IMR-90 (cell line): ENCODE data around the gene NCOA7. TPM values are rescaled to one million over a fixed set of nuclear protein-coding genes. Genes with fewer than 3 reads are reported as not detected.
A peak's percentile ranks its signal among the peaks of the same experiment; 100 is the strongest.

ENCODE experiments used
- ATAC-seq: fragments of 200-7000 bp; cut with Tn5 transposase; 2 replicates; pipeline ENCODE4 v1.9.1; 2020; ENCODE audit warnings: low read depth, mild to moderate bottlenecking, moderate library complexity
- BruUV-seq: library from RNA; stranded (reverse); fragments of 400-500 nt; replicated peaks from 2 replicates; lab custom pipeline; 2021; lab: Mats Ljungman, UMichigan
- CTCF ChIA-PET: fragments of 300-600 bp; formaldehyde crosslinking; extraction: SDS; loops from one replicate; lab custom pipeline; 2021; ENCODE audit warnings: antibody characterized with exemption; lab: Yijun Ruan, JAX
- POLR2A ChIA-PET: fragments of 300-600 bp; sonication (Branson Sonifier 250); formaldehyde crosslinking; loops from one replicate; lab custom pipeline; 2022; ENCODE audit warnings: antibody characterized with exemption; ENCODE audit not compliant: unreplicated experiment; lab: Charles Lee
- DNase-seq: peaks from one replicate; pipeline ENCODE4 v3.0.0; 2013
- H2AFZ ChIP-seq: replicated peaks from 2 replicates; pipeline ENCODE3; 2013; ENCODE audit warnings: low read length, mild to moderate bottlenecking; ENCODE audit not compliant: poor library complexity
- H2AK5ac ChIP-seq: 2 replicates; pipeline ENCODE4 v1.6.1; 2013; ENCODE audit warnings: low read depth, low read length, inconsistent platforms
- H2AK9ac ChIP-seq: replicated peaks from 2 replicates; pipeline ENCODE3; 2013; ENCODE audit warnings: mild to moderate bottlenecking, low read depth, low read length, moderate library complexity; ENCODE audit not compliant: poor library complexity
- H2BK120ac ChIP-seq: 2 replicates; pipeline ENCODE4 v1.6.1; 2013; ENCODE audit warnings: low read depth, low read length, inconsistent platforms
- H2BK15ac ChIP-seq: 3 replicates; pipeline ENCODE4 v1.6.1; 2013; ENCODE audit warnings: low read depth, low read length, inconsistent platforms
- H2BK20ac ChIP-seq: 2 replicates; pipeline ENCODE4 v1.6.1; 2013; ENCODE audit warnings: low read depth, mild to moderate bottlenecking, inconsistent platforms, low read length, moderate library complexity
- H2BK5ac ChIP-seq: 2 replicates; pipeline ENCODE4 v1.6.1; 2013; ENCODE audit warnings: mild to moderate bottlenecking, low read depth, low read length, inconsistent platforms; ENCODE audit not compliant: poor library complexity, severe bottlenecking
- H3K14ac ChIP-seq: replicated peaks from 2 replicates; pipeline ENCODE4 v1.6.1; 2013; ENCODE audit warnings: low read depth, low read length, inconsistent platforms
- H3K18ac ChIP-seq: 2 replicates; pipeline ENCODE4 v1.6.1; 2013; ENCODE audit warnings: low read depth, low read length, control low read depth
- H3K23ac ChIP-seq: 2 replicates; pipeline ENCODE4 v1.6.1; 2013; ENCODE audit warnings: low read depth, low read length, inconsistent platforms
- H3K27ac ChIP-seq: 2 replicates; pipeline ENCODE4 v1.5.1; 2013; ENCODE audit warnings: mild to moderate bottlenecking, control low read depth, low read length; ENCODE audit not compliant: insufficient read depth
- H3K27me3 ChIP-seq: 2 replicates; pipeline ENCODE4 v1.6.1; 2013; ENCODE audit warnings: low read length; ENCODE audit not compliant: control insufficient read depth, insufficient read depth
- H3K36me3 ChIP-seq: 2 replicates; pipeline ENCODE4 v1.6.1; 2013; ENCODE audit warnings: low read length, mixed read lengths; ENCODE audit not compliant: control insufficient read depth, insufficient read depth
- H3K4ac ChIP-seq: 2 replicates; pipeline ENCODE4 v1.6.1; 2013; ENCODE audit warnings: low read depth, low read length, inconsistent platforms
- H3K4me1 ChIP-seq: 2 replicates; pipeline ENCODE4 v1.6.1; 2013; ENCODE audit warnings: low read length, mixed read lengths; ENCODE audit not compliant: control insufficient read depth, insufficient read depth
- H3K4me2 ChIP-seq: 2 replicates; pipeline ENCODE4 v1.6.1; 2013; ENCODE audit warnings: low read depth, mild to moderate bottlenecking, control low read depth, low read length, moderate library complexity
- H3K4me3 ChIP-seq: 2 replicates; pipeline ENCODE4 v1.5.1; 2013; ENCODE audit warnings: low read depth, mild to moderate bottlenecking, control low read depth, low read length, moderate library complexity; ENCODE audit not compliant: insufficient read depth
- H3K56ac ChIP-seq: 2 replicates; pipeline ENCODE4 v1.6.1; 2013; ENCODE audit warnings: low read length, inconsistent platforms; ENCODE audit not compliant: insufficient read depth; ENCODE audit errors: extremely low read depth
- H3K79me1 ChIP-seq, 2 experiments: 2 replicates each; pipeline ENCODE4 v1.6.1; 2013; ENCODE audit warnings: low read length in 2 of 2, inconsistent platforms in 1 of 2, low read depth in 1 of 2
- H3K9ac ChIP-seq: 2 replicates; pipeline ENCODE4 v1.6.1; 2013; ENCODE audit warnings: low read depth, low read length, control low read depth
- H3K9me1 ChIP-seq: 2 replicates; pipeline ENCODE4 v1.6.1; 2013; ENCODE audit warnings: low read length, inconsistent platforms; ENCODE audit not compliant: insufficient read depth
- H3K9me3 ChIP-seq: 2 replicates; pipeline ENCODE4 v1.6.1; 2013; ENCODE audit warnings: low read length; ENCODE audit not compliant: control insufficient read depth, insufficient read depth
- H4K20me1 ChIP-seq: 2 replicates; pipeline ENCODE4 v1.6.1; 2013; ENCODE audit warnings: low read length, inconsistent platforms; ENCODE audit not compliant: insufficient read depth
- H4K5ac ChIP-seq: 2 replicates; pipeline ENCODE4 v1.6.1; 2013; ENCODE audit warnings: mild to moderate bottlenecking, low read depth, low read length, control low read depth
- H4K8ac ChIP-seq, 2 experiments: 2 replicates each; pipeline ENCODE4 v1.6.1; 2013; ENCODE audit warnings: low read depth in 2 of 2, low read length in 2 of 2, control low read depth in 1 of 2, inconsistent platforms in 1 of 2
- H4K91ac ChIP-seq: 2 replicates; pipeline ENCODE4 v1.6.1; 2013; ENCODE audit warnings: low read depth, low read length, inconsistent platforms; ENCODE audit not compliant: insufficient read depth
- BHLHE40 ChIP-seq: fragments of 150-350 bp; IDR thresholded peaks from 2 replicates; pipeline ENCODE4 v1.6.1; 2016; ENCODE audit warnings: mild to moderate bottlenecking, low read depth, low read length
- CEBPB ChIP-seq: IDR thresholded peaks from 2 replicates; pipeline ENCODE4 v1.6.1; 2012; ENCODE audit warnings: low read depth, low read length, improper control_type of control experiment
- CHD1 ChIP-seq: IDR thresholded peaks from 2 replicates; pipeline ENCODE4 v1.6.1; 2012; ENCODE audit warnings: low read depth, low read length, improper control_type of control experiment
- FOS ChIP-seq: fragments of 150-350 bp; IDR thresholded peaks from 2 replicates; pipeline ENCODE4 v1.6.1; 2016; ENCODE audit warnings: low read depth, low read length
- MAFK ChIP-seq: IDR thresholded peaks from 2 replicates; pipeline ENCODE4 v1.6.1; 2012; ENCODE audit warnings: low read depth, low read length, improper control_type of control experiment
- MAZ ChIP-seq: IDR thresholded peaks from 2 replicates; pipeline ENCODE4 v1.6.1; 2012; ENCODE audit warnings: low read depth, mild to moderate bottlenecking, low read length, improper control_type of control experiment, moderate library complexity, borderline replicate concordance
- MXI1 ChIP-seq: IDR thresholded peaks from 2 replicates; pipeline ENCODE4 v1.6.1; 2012; ENCODE audit warnings: low read depth, mild to moderate bottlenecking, low read length, moderate library complexity, borderline replicate concordance
- NFE2L2 ChIP-seq: fragments of 150-350 bp; IDR thresholded peaks from 2 replicates; pipeline ENCODE4 v1.6.1; 2016; ENCODE audit warnings: low read depth, mild to moderate bottlenecking, low read length
- POLR2A ChIP-seq: IDR thresholded peaks from 2 replicates; pipeline ENCODE4 v1.6.1; 2012; ENCODE audit warnings: mild to moderate bottlenecking, low read depth, low read length
- RAD21 ChIP-seq: IDR thresholded peaks from 2 replicates; pipeline ENCODE4 v1.6.1; 2012; ENCODE audit warnings: low read length, improper control_type of control experiment
- RCOR1 ChIP-seq: IDR thresholded peaks from 2 replicates; pipeline ENCODE4 v1.6.1; 2012; ENCODE audit warnings: mild to moderate bottlenecking, low read length, improper control_type of control experiment; ENCODE audit not compliant: insufficient replicate concordance
- RFX5 ChIP-seq: IDR thresholded peaks from 2 replicates; pipeline ENCODE4 v1.8.0; 2012; ENCODE audit warnings: low read depth, mild to moderate bottlenecking, low read length, moderate library complexity
- SMC3 ChIP-seq: fragments of 150-350 bp; IDR thresholded peaks from 2 replicates; pipeline ENCODE4 v1.6.1; 2016; ENCODE audit warnings: low read depth, mild to moderate bottlenecking, antibody characterized with exemption, low read length, moderate library complexity
- WGBS, 2 experiments: methylation state at CpG; one replicate each; pipeline versions ENCODE4 v1.1.5 to v1.1.7; 2013; ENCODE audit warnings: missing lambda C conversion rate in 2 of 2; ENCODE audit not compliant: insufficient read length in 1 of 2; ENCODE audit errors: extremely low coverage in 2 of 2; 5-methylcytosine and 5-hydroxymethylcytosine counted together
- dilution Hi-C: fragments of 300-500 bp; cut with HindIII; formaldehyde crosslinking; loops from one replicate; pipeline ENCODE4 v1.14.3; 2018; ENCODE audit warnings: low sequenced_read_pairs; ENCODE audit not compliant: unreplicated experiment
- in situ Hi-C: fragments of 300-500 bp; cut with MboI; formaldehyde crosslinking; loops from 3 replicates; pipeline ENCODE4 v1.14.3; 2019; ENCODE audit warnings: low sequenced_read_pairs, inconsistent platforms, mixed read lengths
- intact Hi-C: fragments of 100-400 bp; cut with micrococcal nuclease; formaldehyde crosslinking; loops from 2 replicates; pipeline ENCODE4 v1.10.0; 2022
- polyA plus RNA-seq, 3 experiments: library from polyadenylated mRNA; depleted of rRNA; stranded (reverse); fragments of >200 nt; gene quantifications; 2 replicates each; pipeline ENCODE4 v1.2.3, GENCODE V29; 2012; ENCODE audit warnings: low replicate concordance in 1 of 3
- total RNA-seq: library from RNA; depleted of rRNA; stranded (reverse); fragments of >200 nt; gene quantifications from 2 replicates; pipeline ENCODE4 v1.2.3, GENCODE V29; 2012
- TF ChIP-seq, protein P1 (sequence below): conservative IDR thresholded peaks from 2 replicates; pipeline ENCODE4 v1.5.1; 2012; ENCODE audit warnings: mild to moderate bottlenecking, low read depth, low read length, improper control_type of control experiment
- TF ChIP-seq, protein P2 (sequence below): fragments of 150-350 bp; IDR thresholded peaks from 2 replicates; pipeline ENCODE4 v1.6.1; 2017; ENCODE audit warnings: mild to moderate bottlenecking, antibody characterized with exemption, low read length, low read depth

Gene NCOA7
- total and polyA plus RNA-seq, 2 of the 4 experiments (the other 2 are of a cell fraction), result 12.6 to 12.9 TPM

GRCh38 chr6:125974214-125974866 lies 183.6 kb downstream of the NCOA7 start:
- peak; percentile 72 for ATAC-seq
- TF ChIP-seq FOS, result no peak
- TF ChIP-seq RFX5, result no peak
- no peak for TF ChIP-seq MAZ
- no peak for TF ChIP-seq POLR2A
- no peak for TF ChIP-seq RCOR1
- no peak for TF ChIP-seq MAFK
- TF ChIP-seq CEBPB, result peak; percentile 47; the same call in 1 of the 2 replicates
- TF ChIP-seq NFE2L2, result no peak
- no peak for TF ChIP-seq MXI1
- TF ChIP-seq SMC3, result peak; percentile 57
- TF ChIP-seq CHD1, result no peak
- TF ChIP-seq, protein P1, sequence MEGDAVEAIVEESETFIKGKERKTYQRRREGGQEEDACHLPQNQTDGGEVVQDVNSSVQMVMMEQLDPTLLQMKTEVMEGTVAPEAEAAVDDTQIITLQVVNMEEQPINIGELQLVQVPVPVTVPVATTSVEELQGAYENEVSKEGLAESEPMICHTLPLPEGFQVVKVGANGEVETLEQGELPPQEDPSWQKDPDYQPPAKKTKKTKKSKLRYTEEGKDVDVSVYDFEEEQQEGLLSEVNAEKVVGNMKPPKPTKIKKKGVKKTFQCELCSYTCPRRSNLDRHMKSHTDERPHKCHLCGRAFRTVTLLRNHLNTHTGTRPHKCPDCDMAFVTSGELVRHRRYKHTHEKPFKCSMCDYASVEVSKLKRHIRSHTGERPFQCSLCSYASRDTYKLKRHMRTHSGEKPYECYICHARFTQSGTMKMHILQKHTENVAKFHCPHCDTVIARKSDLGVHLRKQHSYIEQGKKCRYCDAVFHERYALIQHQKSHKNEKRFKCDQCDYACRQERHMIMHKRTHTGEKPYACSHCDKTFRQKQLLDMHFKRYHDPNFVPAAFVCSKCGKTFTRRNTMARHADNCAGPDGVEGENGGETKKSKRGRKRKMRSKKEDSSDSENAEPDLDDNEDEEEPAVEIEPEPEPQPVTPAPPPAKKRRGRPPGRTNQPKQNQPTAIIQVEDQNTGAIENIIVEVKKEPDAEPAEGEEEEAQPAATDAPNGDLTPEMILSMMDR, result peak; percentile 65
- no peak for TF ChIP-seq BHLHE40
- peak; percentile 62 for TF ChIP-seq RAD21
- TF ChIP-seq, protein P2, sequence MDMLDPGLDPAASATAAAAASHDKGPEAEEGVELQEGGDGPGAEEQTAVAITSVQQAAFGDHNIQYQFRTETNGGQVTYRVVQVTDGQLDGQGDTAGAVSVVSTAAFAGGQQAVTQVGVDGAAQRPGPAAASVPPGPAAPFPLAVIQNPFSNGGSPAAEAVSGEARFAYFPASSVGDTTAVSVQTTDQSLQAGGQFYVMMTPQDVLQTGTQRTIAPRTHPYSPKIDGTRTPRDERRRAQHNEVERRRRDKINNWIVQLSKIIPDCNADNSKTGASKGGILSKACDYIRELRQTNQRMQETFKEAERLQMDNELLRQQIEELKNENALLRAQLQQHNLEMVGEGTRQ, result no peak

More at GRCh38 chr6:125974214-125974866, 183.6 kb downstream of the NCOA7 start:
- Histone ChIP-seq H2BK15ac (no peak overlapping the region), H2BK20ac (no peak overlapping the region), H3K18ac (no peak overlapping the region), H3K36me3 (no peaks in the 10 kb centered on the region), H2AFZ (no peak overlapping the region), H3K9me1 (no peaks in the 10 kb centered on the region), H3K79me1 (peaks cover 0 to 2% of the 10 kb centered on the region in 2 experiments; a peak in 2 of 4 replicates), H4K91ac (no peak overlapping the region), H2BK5ac (no peak overlapping the region), H3K14ac (no peak overlapping the region), H3K4me3 (no peak overlapping the region), H3K4ac (no peak overlapping the region), H3K23ac (no peak overlapping the region), H3K9ac (no peak overlapping the region; the same call in 1 of the 2 replicates), H3K4me1 (no peaks in the 10 kb centered on the region), H3K4me2 (no peak overlapping the region), H2BK120ac (no peak overlapping the region), H4K5ac (no peak overlapping the region), H4K20me1 (no peaks in the 10 kb centered on the region), H2AK5ac (no peak overlapping the region), H3K56ac (no peak overlapping the region), H3K27ac (no peak overlapping the region), H2AK9ac (no peak overlapping the region), H4K8ac (no peak overlapping the region), H3K9me3 (no peaks in the 10 kb centered on the region), H3K27me3 (no peaks in the 10 kb centered on the region)
- no TSS peak for BruUV-seq
- WGBS, 2 experiments, result 0% methylated on average over 1 of the region's 5 CpGs; no CpG with 5 or more reads in 1 of the 2 experiments
- ChIA-PET CTCF (interaction anchor here (0.7 to 1.9 kb wide), 10 partner anchors 9 to 637 kb away, joined by 3 to 7 read pairs (median 4); partner anchors contain the start of genes NCOA7 and TRMT11), POLR2A (no interaction called here)
- in situ Hi-C loops (loop anchor here (10.0 kb wide), 1 partner anchor 660 kb away; no protein-coding TSS in a partner anchor), dilution Hi-C loops (no loop called here), intact Hi-C loops (loop anchor here (2.0 to 5.0 kb wide), 3 partner anchors 117 to 662 kb away; no protein-coding TSS in a partner anchor)
- peak; percentile 68 for DNase-seq
